AG20443 (cell line): ENCODE results near the gene LRIG2.

Experiments
- DNase-seq: peaks from one replicate; pipeline ENCODE4 v3.0.0; 2012; ENCODE audit warnings: low spot score, mixed read lengths

LRIG2 gene

DNA sequence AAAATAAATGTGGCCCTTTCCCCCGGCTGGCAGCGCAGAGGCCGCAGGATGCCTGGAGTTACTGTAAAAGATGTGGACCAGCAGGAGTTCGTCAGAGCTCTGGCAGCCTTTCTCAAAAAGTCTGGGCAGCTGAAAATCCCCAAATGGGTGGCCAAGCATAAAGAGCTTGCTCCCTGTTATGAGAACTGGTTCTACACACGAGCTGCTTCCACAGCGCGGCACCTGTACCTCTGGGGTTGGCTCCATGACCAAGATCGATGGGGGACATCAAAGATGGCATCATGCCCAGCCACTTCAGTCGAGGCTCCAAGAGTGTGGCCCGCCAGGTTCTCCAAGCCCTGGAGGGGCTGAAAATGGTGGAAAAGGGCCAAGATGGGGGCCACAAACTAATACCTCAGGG lies 95.9 kb downstream of the LRIG2 start:
- DNase-seq, result no peak

GRCh38 chr1:113169591-113169990 lies 96.6 kb downstream of the LRIG2 start:
- no peak for DNase-seq

- DNase-seq, result no peak
Observed at GRCh38 chr1:113170519-113170918, 97.5 kb downstream of the LRIG2 start.

- DNase-seq, result no peak
Observed at GRCh38 chr1:113178106-113178505, 105.1 kb downstream of the LRIG2 start.

GRCh38 chr1:113178522-113178921 lies 105.5 kb downstream of the LRIG2 start:
- DNase-seq, result no peak
